ENCODE data around the gene ZNF430. TPM values are rescaled to one million over a fixed set of nuclear protein-coding genes. Genes with fewer than 3 reads are reported as not detected.

ZNF430 gene
- total and polyA plus RNA-seq, 8 donors, result 1.8 to 68.0 (median 3.9) TPM

DNA sequence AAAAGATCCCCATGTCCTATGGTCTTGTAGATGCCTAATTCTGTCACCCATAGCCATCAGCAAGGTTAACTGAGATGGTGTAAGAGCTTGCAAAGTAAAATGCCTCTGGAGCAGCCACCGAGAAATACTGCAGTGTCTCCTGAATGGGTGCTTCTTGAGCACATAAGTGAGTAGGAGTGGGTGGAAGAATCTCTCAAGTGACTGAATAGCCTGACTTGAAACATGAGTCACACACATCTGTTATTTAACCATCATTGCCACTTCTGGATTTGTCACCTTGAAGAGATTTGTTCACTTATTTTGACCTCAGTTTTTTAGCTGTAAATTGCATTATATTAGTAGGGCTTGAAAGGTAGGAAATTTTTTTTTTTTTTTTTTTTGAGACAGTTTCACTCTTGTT lies 63.9 kb downstream of the ZNF430 start:
- no peak overlapping the region for H3K27ac ChIP-seq
- H3K4me1 ChIP-seq, result peaks cover 0 to 16% (median 10%) of the 10 kb centered on the region in 4 donors
- TF ChIP-seq POLR2AphosphoS5 (IDR thresholded peaks at IDR 0.05), result no peak
- no peak for TF ChIP-seq POLR2A (IDR thresholded peaks at IDR 0.05)
- TF ChIP-seq EP300 (IDR thresholded peaks at IDR 0.05), result no peak
- TF ChIP-seq, protein P1, sequence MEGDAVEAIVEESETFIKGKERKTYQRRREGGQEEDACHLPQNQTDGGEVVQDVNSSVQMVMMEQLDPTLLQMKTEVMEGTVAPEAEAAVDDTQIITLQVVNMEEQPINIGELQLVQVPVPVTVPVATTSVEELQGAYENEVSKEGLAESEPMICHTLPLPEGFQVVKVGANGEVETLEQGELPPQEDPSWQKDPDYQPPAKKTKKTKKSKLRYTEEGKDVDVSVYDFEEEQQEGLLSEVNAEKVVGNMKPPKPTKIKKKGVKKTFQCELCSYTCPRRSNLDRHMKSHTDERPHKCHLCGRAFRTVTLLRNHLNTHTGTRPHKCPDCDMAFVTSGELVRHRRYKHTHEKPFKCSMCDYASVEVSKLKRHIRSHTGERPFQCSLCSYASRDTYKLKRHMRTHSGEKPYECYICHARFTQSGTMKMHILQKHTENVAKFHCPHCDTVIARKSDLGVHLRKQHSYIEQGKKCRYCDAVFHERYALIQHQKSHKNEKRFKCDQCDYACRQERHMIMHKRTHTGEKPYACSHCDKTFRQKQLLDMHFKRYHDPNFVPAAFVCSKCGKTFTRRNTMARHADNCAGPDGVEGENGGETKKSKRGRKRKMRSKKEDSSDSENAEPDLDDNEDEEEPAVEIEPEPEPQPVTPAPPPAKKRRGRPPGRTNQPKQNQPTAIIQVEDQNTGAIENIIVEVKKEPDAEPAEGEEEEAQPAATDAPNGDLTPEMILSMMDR (IDR thresholded peaks at IDR 0.05), result no peak
- intact Hi-C loops (cut with DNase I; ENCODE audit: low total_unique reads), result no loop called here
- no peaks in the 10 kb centered on the region for H3K27me3 ChIP-seq
- 75 to 100% (median 92%) methylated on average over 1 of the region's 1 CpG for WGBS, 5 donors
- no peaks in the 10 kb centered on the region for H3K36me3 ChIP-seq
- H3K9me3 ChIP-seq, result no peaks in the 10 kb centered on the region
- no peak overlapping the region for H3K4me3 ChIP-seq
- DNase-seq, result no peak

DNA sequence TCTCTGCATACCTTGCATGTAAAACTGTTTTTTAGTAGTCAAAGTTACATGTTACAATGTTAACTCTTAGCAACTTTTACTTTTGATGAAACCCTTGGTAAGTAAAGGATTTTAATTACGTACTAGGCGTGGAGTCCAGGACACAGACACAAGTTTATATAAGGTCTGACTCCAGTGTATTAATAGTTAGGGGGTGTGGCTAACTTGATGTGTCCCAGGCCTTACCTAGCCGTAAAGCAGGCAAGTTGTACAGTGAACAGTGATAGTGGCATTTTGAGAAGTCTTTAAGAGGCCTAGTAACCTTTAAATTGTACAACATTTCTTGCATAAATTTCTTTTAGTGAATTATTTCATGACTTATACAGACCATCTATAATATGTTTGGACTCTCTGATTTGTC lies 67.4 kb downstream of the ZNF430 start:
- H3K4me1 ChIP-seq, result peaks cover 0 to 7% (median 4%) of the 10 kb centered on the region in 4 donors
- H3K36me3 ChIP-seq, result no peaks in the 10 kb centered on the region
- H3K27ac ChIP-seq, result no peak overlapping the region
- no peaks in the 10 kb centered on the region for H3K27me3 ChIP-seq
- intact Hi-C loops (cut with DNase I; ENCODE audit: low total_unique reads), result no loop called here
- H3K4me3 ChIP-seq, result no peak overlapping the region
- WGBS, 5 donors, result 73 to 91% (median 86%) methylated on average over 3 of the region's 3 CpGs
- no peaks in the 10 kb centered on the region for H3K9me3 ChIP-seq
- TF ChIP-seq POLR2A (IDR thresholded peaks at IDR 0.05) (no peak), EP300 (IDR thresholded peaks at IDR 0.05) (no peak), POLR2AphosphoS5 (IDR thresholded peaks at IDR 0.05) (no peak)
- TF ChIP-seq, protein P1 (IDR thresholded peaks at IDR 0.05), result no peak
- no peak for DNase-seq

DNA sequence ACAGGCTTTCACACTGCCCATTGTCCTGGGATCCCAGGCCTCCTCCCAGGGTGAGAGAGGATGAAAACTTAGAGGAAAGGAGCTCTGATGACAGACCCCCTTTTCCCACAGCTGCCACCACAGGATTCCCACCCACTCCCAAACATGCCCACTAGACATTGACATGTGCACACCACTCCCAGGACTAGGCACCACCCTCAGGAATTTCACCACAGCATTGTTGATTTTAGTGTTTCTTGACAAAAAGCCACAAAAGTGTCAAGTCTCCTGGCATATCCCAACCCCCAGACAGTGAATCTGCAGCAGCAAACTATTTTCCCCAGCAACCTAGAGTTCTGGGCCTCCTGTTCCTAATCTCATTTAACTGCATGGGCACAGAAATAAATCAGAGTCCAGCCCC lies 71.7 kb downstream of the ZNF430 start:
- intact Hi-C loops (cut with DNase I; ENCODE audit: low total_unique reads), result no loop called here
- H3K4me3 ChIP-seq, result no peak overlapping the region
- H3K27ac ChIP-seq, result no peak overlapping the region
- H3K9me3 ChIP-seq, result no peaks in the 10 kb centered on the region
- H3K36me3 ChIP-seq, result no peaks in the 10 kb centered on the region
- peak in 1 of 2 donors; percentile 8 for DNase-seq
- no peak for TF ChIP-seq EP300 (IDR thresholded peaks at IDR 0.05)
- TF ChIP-seq POLR2AphosphoS5 (IDR thresholded peaks at IDR 0.05), result no peak
- no peak for TF ChIP-seq POLR2A (IDR thresholded peaks at IDR 0.05)
- TF ChIP-seq, protein P1 (IDR thresholded peaks at IDR 0.05), result no peak
- H3K4me1 ChIP-seq, result no peaks in the 10 kb centered on the region
- H3K27me3 ChIP-seq, result no peaks in the 10 kb centered on the region

DNA sequence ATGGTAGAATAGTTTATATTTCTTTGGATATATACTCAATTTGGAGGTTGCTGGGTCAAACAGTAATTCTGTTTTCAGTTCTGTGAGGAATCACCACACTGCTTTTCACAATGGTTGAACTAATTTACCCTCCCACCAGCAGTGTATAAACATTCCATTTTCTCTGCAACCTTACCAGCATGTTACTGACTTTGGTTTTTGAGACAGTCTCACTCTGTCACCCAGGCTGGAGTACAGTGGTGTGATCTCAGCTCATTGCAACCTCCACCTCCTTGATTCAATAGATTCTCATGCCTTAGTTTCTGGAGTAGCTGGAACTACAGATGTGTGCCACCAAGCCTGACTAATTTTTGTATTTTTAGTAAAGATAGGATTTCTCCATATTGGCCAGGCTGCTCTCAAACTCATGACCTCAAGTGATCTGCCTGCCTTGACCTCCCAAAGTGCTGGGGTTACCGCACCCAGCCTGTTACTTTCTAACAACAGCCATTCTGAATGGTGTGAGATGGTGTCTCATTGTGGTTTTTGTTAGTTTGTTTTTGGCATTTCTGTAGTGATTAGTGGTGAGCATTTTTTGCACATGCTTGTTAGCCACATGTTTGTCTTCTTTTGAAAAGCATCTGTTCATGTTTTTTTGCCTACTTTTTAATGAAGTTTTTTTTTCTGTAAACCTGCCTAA lies 74.0 kb downstream of the ZNF430 start:
- Histone ChIP-seq H3K9me3 (no peaks in the 10 kb centered on the region), H3K27ac (no peak overlapping the region), H3K36me3 (peaks cover 0 to 10% (median 5%) of the 10 kb centered on the region in 4 donors), H3K4me3 (no peak overlapping the region), H3K4me1 (no peaks in the 10 kb centered on the region), H3K27me3 (no peaks in the 10 kb centered on the region)
- DNase-seq, result no peak
- intact Hi-C loops (cut with DNase I; ENCODE audit: low total_unique reads), result no loop called here
- WGBS, 5 donors, result 69 to 100% (median 93%) methylated on average over 1 of the region's 1 CpG
- TF ChIP-seq POLR2A (IDR thresholded peaks at IDR 0.05) (no peak), POLR2AphosphoS5 (IDR thresholded peaks at IDR 0.05) (no peak), EP300 (IDR thresholded peaks at IDR 0.05) (no peak)
- TF ChIP-seq, protein P1 (IDR thresholded peaks at IDR 0.05), result no peak

Measured in stomach (tissue), 9 donors.